ENCODE data around the gene FNDC3B.

The FNDC3B gene

DNA sequence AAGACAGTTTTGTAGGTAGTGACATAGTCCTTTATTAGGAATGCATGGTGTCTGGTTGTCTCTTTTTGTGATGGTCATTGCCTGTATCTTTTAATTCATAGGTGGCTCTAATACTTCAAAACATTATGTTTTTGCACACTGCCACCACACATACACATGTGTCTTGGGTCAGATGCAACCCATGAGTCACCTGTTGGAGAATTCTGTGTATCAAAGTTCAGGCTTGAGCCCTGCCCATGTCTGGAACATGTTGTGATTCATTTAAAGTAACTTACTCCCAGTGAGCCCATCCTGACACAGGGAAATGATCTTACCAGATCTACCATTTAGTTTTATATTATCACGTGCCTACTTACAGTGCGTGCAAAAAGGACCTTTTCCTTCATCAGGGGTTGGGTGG is 266.2 kb downstream of the FNDC3B start:
- no peak for DNase-seq (ENCODE audit: low read depth)
- H3K4me3 ChIP-seq (ENCODE audit: low read depth, low read length): no peak overlapping the region
- TF ChIP-seq, protein P1, sequence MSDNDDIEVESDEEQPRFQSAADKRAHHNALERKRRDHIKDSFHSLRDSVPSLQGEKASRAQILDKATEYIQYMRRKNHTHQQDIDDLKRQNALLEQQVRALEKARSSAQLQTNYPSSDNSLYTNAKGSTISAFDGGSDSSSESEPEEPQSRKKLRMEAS (IDR thresholded peaks at IDR 0.05; ENCODE audit: low read depth, low read length): no peak
- no peak for TF ChIP-seq MYC (IDR thresholded peaks at IDR 0.05; ENCODE audit: low read depth, low read length)

DNA sequence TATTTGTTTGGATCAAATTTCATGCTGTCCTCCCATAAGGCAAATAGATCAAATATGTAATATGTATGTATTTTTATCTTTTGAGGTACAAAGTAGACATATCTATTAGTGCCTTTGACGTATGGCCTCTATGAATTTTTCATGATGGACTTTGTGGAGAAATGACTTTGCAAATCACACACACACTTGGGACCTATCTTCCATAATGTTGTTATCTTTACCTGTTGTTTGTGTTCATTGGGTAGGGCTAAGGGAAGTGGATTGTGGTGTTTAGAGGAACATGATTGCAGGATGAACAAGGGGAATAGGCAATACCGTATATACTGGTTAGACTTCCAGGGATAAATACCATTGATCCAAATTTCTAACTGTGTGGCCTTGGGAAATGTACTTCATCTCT is 266.6 kb downstream of the FNDC3B start:
- TF ChIP-seq, protein P2, sequence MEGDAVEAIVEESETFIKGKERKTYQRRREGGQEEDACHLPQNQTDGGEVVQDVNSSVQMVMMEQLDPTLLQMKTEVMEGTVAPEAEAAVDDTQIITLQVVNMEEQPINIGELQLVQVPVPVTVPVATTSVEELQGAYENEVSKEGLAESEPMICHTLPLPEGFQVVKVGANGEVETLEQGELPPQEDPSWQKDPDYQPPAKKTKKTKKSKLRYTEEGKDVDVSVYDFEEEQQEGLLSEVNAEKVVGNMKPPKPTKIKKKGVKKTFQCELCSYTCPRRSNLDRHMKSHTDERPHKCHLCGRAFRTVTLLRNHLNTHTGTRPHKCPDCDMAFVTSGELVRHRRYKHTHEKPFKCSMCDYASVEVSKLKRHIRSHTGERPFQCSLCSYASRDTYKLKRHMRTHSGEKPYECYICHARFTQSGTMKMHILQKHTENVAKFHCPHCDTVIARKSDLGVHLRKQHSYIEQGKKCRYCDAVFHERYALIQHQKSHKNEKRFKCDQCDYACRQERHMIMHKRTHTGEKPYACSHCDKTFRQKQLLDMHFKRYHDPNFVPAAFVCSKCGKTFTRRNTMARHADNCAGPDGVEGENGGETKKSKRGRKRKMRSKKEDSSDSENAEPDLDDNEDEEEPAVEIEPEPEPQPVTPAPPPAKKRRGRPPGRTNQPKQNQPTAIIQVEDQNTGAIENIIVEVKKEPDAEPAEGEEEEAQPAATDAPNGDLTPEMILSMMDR (IDR thresholded peaks at IDR 0.05; ENCODE audit: low read depth, low read length): no peak
- TF ChIP-seq, protein P1 (IDR thresholded peaks at IDR 0.05; ENCODE audit: low read depth, low read length): no peak
- TF ChIP-seq MYC (IDR thresholded peaks at IDR 0.05; ENCODE audit: low read depth, low read length) (no peak), POLR2A (IDR thresholded peaks at IDR 0.05; ENCODE audit: extremely low read depth, insufficient read length) (no peak)
- H3K4me3 ChIP-seq (ENCODE audit: low read depth, low read length): no peak overlapping the region
- no peak for DNase-seq (ENCODE audit: low read depth)

DNA sequence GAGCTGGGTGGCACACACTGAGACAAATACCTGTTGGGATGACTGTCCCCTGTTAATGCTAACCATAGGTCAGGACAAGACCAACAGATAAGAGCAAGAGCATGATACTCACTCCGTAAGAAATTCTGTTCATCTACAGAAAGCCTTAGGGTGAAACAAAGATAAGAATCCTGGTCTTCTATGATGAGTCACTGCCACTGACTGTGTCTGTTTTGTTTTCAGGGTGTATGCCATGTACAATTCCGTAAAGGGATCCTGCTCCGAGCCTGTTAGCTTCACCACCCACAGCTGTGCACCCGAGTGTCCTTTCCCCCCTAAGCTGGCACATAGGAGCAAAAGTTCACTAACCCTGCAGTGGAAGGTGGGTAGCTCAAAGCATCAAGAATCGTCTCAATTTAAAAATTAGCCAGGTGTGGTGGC is 267.8 kb downstream of the FNDC3B start:
- H3K4me3 ChIP-seq (ENCODE audit: low read depth, low read length): no peak overlapping the region
- TF ChIP-seq, protein P1 (IDR thresholded peaks at IDR 0.05; ENCODE audit: low read depth, low read length): no peak
- TF ChIP-seq POLR2A (IDR thresholded peaks at IDR 0.05; ENCODE audit: extremely low read depth, insufficient read length): no peak
- TF ChIP-seq, protein P2 (IDR thresholded peaks at IDR 0.05; ENCODE audit: low read depth, low read length): no peak
- no peak for TF ChIP-seq MYC (IDR thresholded peaks at IDR 0.05; ENCODE audit: low read depth, low read length)
- DNase-seq (ENCODE audit: low read depth): no peak

DNA sequence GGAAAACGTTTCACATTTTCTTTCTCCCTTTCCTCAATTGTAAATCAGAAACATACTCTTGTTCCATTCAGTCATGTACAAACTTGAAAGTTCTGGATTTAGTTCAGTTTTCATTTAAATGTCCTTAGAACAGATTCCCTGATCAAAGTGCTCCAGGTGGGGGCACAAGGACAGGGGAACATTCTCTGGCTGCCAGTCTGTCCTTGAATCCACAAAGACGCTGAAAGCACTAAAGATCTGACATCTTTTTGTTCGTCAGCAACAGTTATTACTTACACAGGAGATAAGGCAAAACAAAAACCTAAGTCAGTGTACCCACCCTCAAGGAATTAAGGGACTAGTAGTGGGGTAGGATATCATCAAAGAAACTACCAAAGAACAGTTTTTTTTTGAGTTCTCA is 269.7 kb downstream of the FNDC3B start:
- DNase-seq (ENCODE audit: low read depth): no peak
- H3K4me3 ChIP-seq (ENCODE audit: low read depth, low read length): no peak overlapping the region
- TF ChIP-seq POLR2A (IDR thresholded peaks at IDR 0.05; ENCODE audit: extremely low read depth, insufficient read length): no peak
- TF ChIP-seq, protein P2 (IDR thresholded peaks at IDR 0.05; ENCODE audit: low read depth, low read length): no peak

DNA sequence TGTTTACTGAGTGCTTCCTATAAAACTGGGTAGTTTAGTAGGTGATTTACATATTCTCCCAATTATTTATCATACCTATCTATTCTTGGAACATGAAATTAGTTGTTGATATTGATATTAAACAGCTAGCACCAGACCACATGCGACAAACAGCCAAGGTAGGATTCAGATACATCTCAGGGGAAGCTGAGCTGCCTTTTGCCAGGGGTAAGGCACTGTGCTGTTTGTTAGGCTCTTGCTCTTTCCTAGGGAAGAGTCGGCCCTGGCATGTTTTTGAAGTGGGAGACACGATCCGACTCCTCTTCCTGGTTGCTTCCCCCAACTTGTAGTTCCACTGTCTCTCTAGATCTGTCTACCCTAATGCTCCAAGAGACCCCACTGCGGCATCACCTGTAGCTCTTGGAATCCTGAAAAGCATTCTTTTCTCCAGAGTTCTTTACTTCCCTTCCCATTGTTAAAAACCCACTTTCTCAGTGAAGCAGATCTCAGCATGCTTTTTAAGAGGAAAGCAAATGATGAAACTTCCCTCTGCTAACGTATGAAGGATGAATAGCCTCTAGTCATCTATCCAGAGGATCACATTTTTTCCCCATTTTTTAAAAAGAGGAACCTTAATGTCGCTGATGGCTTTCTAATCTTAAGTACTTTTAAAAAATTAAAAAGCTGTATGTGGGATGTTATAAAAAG is 270.5 kb downstream of the FNDC3B start:
- no peak overlapping the region for H3K4me3 ChIP-seq (ENCODE audit: low read depth, low read length)
- no peak for TF ChIP-seq MYC (IDR thresholded peaks at IDR 0.05; ENCODE audit: low read depth, low read length)
- TF ChIP-seq, protein P1 (IDR thresholded peaks at IDR 0.05; ENCODE audit: low read depth, low read length): no peak
- no peak for TF ChIP-seq POLR2A (IDR thresholded peaks at IDR 0.05; ENCODE audit: extremely low read depth, insufficient read length)
- TF ChIP-seq, protein P2 (IDR thresholded peaks at IDR 0.05; ENCODE audit: low read depth, low read length): no peak
- no peak for DNase-seq (ENCODE audit: low read depth)

DNA sequence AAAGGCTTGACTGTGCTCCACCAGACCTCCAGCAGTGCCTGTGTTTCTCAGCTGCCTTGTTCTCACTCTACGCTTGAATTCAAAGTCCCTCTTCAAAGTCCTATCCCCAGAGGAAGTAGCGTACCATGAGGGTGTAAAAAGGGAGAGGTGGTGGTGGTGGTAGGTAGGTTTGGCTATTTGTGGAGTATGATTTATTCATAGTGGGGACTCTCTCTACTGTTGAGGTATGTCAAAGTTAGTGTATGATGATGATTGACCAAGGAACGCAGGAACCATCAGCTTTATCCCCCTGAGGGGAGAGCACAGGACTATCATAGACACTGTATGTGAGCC is 271.0 kb downstream of the FNDC3B start:
- no peak overlapping the region for H3K4me3 ChIP-seq (ENCODE audit: low read depth, low read length)
- DNase-seq (ENCODE audit: low read depth): no peak
- TF ChIP-seq MYC (IDR thresholded peaks at IDR 0.05; ENCODE audit: low read depth, low read length): no peak
- TF ChIP-seq, protein P2 (IDR thresholded peaks at IDR 0.05; ENCODE audit: low read depth, low read length): no peak
- TF ChIP-seq, protein P1 (IDR thresholded peaks at IDR 0.05; ENCODE audit: low read depth, low read length): no peak
- no peak for TF ChIP-seq POLR2A (IDR thresholded peaks at IDR 0.05; ENCODE audit: extremely low read depth, insufficient read length)
